Suprapubic skin (tissue), 4 donors: ENCODE measurements around the gene MZF1. TPM values are rescaled to one million over a fixed set of nuclear protein-coding genes. Genes with fewer than 3 reads are reported as not detected.
A peak's percentile ranks its signal among the peaks of the same experiment; 100 is the strongest.

Experiments used
- DNase-seq, 2 donors: peaks; one replicate each; pipeline ENCODE4 v3.0.0-alpha.2; 2019; ENCODE audit warnings: low spot score in 2 of 2
- H3K27ac ChIP-seq: fragments of 200-600 bp; sonication (generic); one replicate; pipeline ENCODE4 v1.5.1; 2019
- H3K27me3 ChIP-seq: fragments of 200-600 bp; sonication (generic); one replicate; pipeline ENCODE4 v1.5.1; 2019
- H3K36me3 ChIP-seq: fragments of 200-600 bp; sonication (generic); one replicate; pipeline ENCODE4 v1.5.1; 2019
- H3K4me1 ChIP-seq: fragments of 200-600 bp; sonication (generic); one replicate; pipeline ENCODE4 v1.5.1; 2019
- H3K4me3 ChIP-seq: fragments of 200-600 bp; sonication (generic); one replicate; pipeline ENCODE4 v1.5.1; 2019; ENCODE audit warnings: mild to moderate bottlenecking
- H3K9me3 ChIP-seq: fragments of 200-600 bp; sonication (generic); one replicate; pipeline ENCODE4 v1.5.1; 2019
- CTCF ChIP-seq, 2 donors: fragments of 200-600 bp in 1 of 2; fragments of 450-650 bp in 1 of 2; sonication (generic) in 1 of 2; IDR thresholded peaks; one replicate each; pipeline ENCODE4 v1.5.1; 2016 to 2019; ENCODE audit warnings: antibody characterized with exemption in 2 of 2, mild to moderate bottlenecking in 1 of 2, moderate library complexity in 1 of 2
- EP300 ChIP-seq: sonication (generic); formaldehyde crosslinking; IDR thresholded peaks from one replicate; pipeline ENCODE4 v1.6.1; 2017; ENCODE audit warnings: antibody characterized with exemption
- POLR2A ChIP-seq, 2 donors: fragments of 450-650 bp; IDR thresholded peaks; one replicate each; pipeline ENCODE4 v1.6.1; 2017; ENCODE audit warnings: antibody characterized with exemption in 2 of 2, mild to moderate bottlenecking in 2 of 2, moderate library complexity in 2 of 2
- POLR2AphosphoS5 ChIP-seq, 3 donors: sonication (generic); formaldehyde crosslinking; IDR thresholded peaks; one replicate each; pipeline ENCODE4 v1.6.1; 2017; ENCODE audit warnings: antibody characterized with exemption in 3 of 3
- WGBS: methylation state at CpG from one replicate; pipeline ENCODE4 v1.1.5; 2018; 5-methylcytosine and 5-hydroxymethylcytosine counted together
- total RNA-seq, 4 donors: library from RNA; depleted of rRNA; stranded (reverse); fragments of >200 nt; gene quantifications; one replicate each; pipeline ENCODE4 v1.1.0, GENCODE V29; 2016

Gene MZF1
- total RNA-seq, 4 donors from 2014 or later, result 29.0 to 53.2 (median 37.5) TPM

GRCh38 chr19:58584498-58585441 is 11.6 kb upstream of the MZF1 start:
- Histone ChIP-seq H3K4me3 (no peak overlapping the region), H3K27me3 (no peaks in the 10 kb centered on the region), H3K27ac (no peak overlapping the region), H3K9me3 (no peaks in the 10 kb centered on the region), H3K4me1 (no peaks in the 10 kb centered on the region), H3K36me3 (peaks cover 24% of the 10 kb centered on the region)
- no peak for DNase-seq
- TF ChIP-seq EP300 (no peak), CTCF (IDR thresholded peaks at IDR 0.05) (no peak), POLR2A (IDR thresholded peaks at IDR 0.05) (no peak), POLR2AphosphoS5 (IDR thresholded peaks at IDR 0.05) (no peak)
- WGBS, result 85% methylated on average over 7 of the region's 9 CpGs

- H3K27ac ChIP-seq, result no peak overlapping the region
- WGBS, result 91% methylated on average over 6 of the region's 6 CpGs
- H3K4me3 ChIP-seq, result no peak overlapping the region
- peaks cover 24% of the 10 kb centered on the region for H3K36me3 ChIP-seq
- H3K4me1 ChIP-seq, result no peaks in the 10 kb centered on the region
- H3K27me3 ChIP-seq, result no peaks in the 10 kb centered on the region
- TF ChIP-seq CTCF (IDR thresholded peaks at IDR 0.05), result no peak
- TF ChIP-seq POLR2A (IDR thresholded peaks at IDR 0.05), result no peak
- TF ChIP-seq POLR2AphosphoS5 (IDR thresholded peaks at IDR 0.05), result no peak
- TF ChIP-seq EP300, result no peak
- no peaks in the 10 kb centered on the region for H3K9me3 ChIP-seq
- peak in 1 of 2 donors; percentile 68 for DNase-seq
Measured at GRCh38 chr19:58582985-58583384, 9.8 kb upstream of the MZF1 start.

GRCh38 chr19:58581227-58582141 is 8.3 kb upstream of the MZF1 start:
- 74% methylated on average over 49 of the region's 62 CpGs for WGBS
- Histone ChIP-seq H3K36me3 (peaks cover 24% of the 10 kb centered on the region), H3K27ac (no peak overlapping the region), H3K4me3 (no peak overlapping the region), H3K4me1 (peaks cover 2% of the 10 kb centered on the region), H3K9me3 (no peaks in the 10 kb centered on the region), H3K27me3 (no peaks in the 10 kb centered on the region)
- peak; percentile 90 to 92 for DNase-seq
- TF ChIP-seq CTCF (IDR thresholded peaks at IDR 0.05), result peak; percentile 54 to 82
- TF ChIP-seq POLR2AphosphoS5 (IDR thresholded peaks at IDR 0.05), result no peak

GRCh38 chr19:58579473-58580142 is 6.5 kb upstream of the MZF1 start:
- 89% methylated on average over 8 of the region's 8 CpGs for WGBS

More at GRCh38 chr19:58579473-58580142, 6.5 kb upstream of the MZF1 start:
- H3K27me3 ChIP-seq, result no peaks in the 10 kb centered on the region
- peaks cover 12% of the 10 kb centered on the region for H3K4me1 ChIP-seq
- H3K4me3 ChIP-seq, result no peak overlapping the region
- no peak overlapping the region for H3K27ac ChIP-seq
- peaks cover 24% of the 10 kb centered on the region for H3K36me3 ChIP-seq
- DNase-seq, result no peak
- TF ChIP-seq POLR2A (IDR thresholded peaks at IDR 0.05), result no peak
- no peak for TF ChIP-seq POLR2AphosphoS5 (IDR thresholded peaks at IDR 0.05)
- no peak for TF ChIP-seq EP300
- TF ChIP-seq CTCF (IDR thresholded peaks at IDR 0.05), result no peak
- no peaks in the 10 kb centered on the region for H3K9me3 ChIP-seq
